ENCODE results near the gene SRMS.
"Not testable (repeated sequence)": the region's sequence is repeated elsewhere in the genome, so short reads cannot be mapped to it uniquely, and the experiment has no call there.

Gene SRMS

GRCh38 chr20:63565021-63565698 lies 17.6 kb upstream of the SRMS start:
- DNase-seq: no peak

- DNase-seq: no peak
Observed at GRCh38 chr20:63564036-63564810, 16.7 kb upstream of the SRMS start.

GRCh38 chr20:63563225-63563935 lies 15.8 kb upstream of the SRMS start:
- DNase-seq: no peak

- no peak for DNase-seq
Observed at GRCh38 chr20:63562461-63563224, 15.1 kb upstream of the SRMS start.

GRCh38 chr20:63561624-63562396 lies 14.3 kb upstream of the SRMS start:
- DNase-seq: no peak

GRCh38 chr20:63560856-63561609 lies 13.5 kb upstream of the SRMS start:
- no peak for DNase-seq

GRCh38 chr20:63560333-63560805 lies 12.8 kb upstream of the SRMS start:
- DNase-seq: no peak

GRCh38 chr20:63559485-63560332 lies 12.2 kb upstream of the SRMS start:
- DNase-seq: not testable (repeated sequence)

GRCh38 chr20:63558804-63559484 lies 11.4 kb upstream of the SRMS start:
- no peak for DNase-seq

- DNase-seq: no peak
Observed at GRCh38 chr20:63557481-63557891, 9.9 kb upstream of the SRMS start.

GRCh38 chr20:63556873-63557478 lies 9.4 kb upstream of the SRMS start:
- DNase-seq: no peak

- DNase-seq: no peak
Observed at GRCh38 chr20:63555661-63556381, 8.3 kb upstream of the SRMS start.

GRCh38 chr20:63554361-63555278 lies 7.1 kb upstream of the SRMS start:
- no peak for DNase-seq

- no peak for DNase-seq
Observed at GRCh38 chr20:63553933-63554290, 6.4 kb upstream of the SRMS start, which contains the start of gene FNDC11. FNDC11 (plus strand) TSS chr20:63554159; CDS start chr20:63555664, 1,505 bp downstream.

GRCh38 chr20:63553251-63553932 lies 5.8 kb upstream of the SRMS start:
- DNase-seq: peak; percentile 88

- no peak for DNase-seq
Observed at GRCh38 chr20:63552481-63553249, 5.1 kb upstream of the SRMS start.
